GM12865 (cell line): ENCODE data around the gene ZNF695.
"Not testable (repeated sequence)": the region's sequence is repeated elsewhere in the genome, so short reads cannot be mapped to it uniquely, and the experiment has no call there.

ENCODE experiments used
- DNase-seq: peaks from one replicate; pipeline ENCODE4 v3.0.0; 2010; ENCODE audit warnings: low read depth
- H3K4me3 ChIP-seq: 2 replicates; pipeline ENCODE4 v1.5.1; 2011; ENCODE audit warnings: mild to moderate bottlenecking, low read depth, low read length, control low read depth
- CTCF ChIP-seq: IDR thresholded peaks from 2 replicates; pipeline ENCODE4 v1.5.1; 2011; ENCODE audit warnings: low read length, control low read depth, low read depth, inconsistent platforms; ENCODE audit not compliant: insufficient read depth; ENCODE audit errors: missing control alignments

The ZNF695 gene

GRCh38 chr1:247037511-247038320 lies 29.9 kb upstream of the ZNF695 start:
- no peak for TF ChIP-seq CTCF
- H3K4me3 ChIP-seq = no peak overlapping the region
- DNase-seq = no peak

- DNase-seq, H3K4me3 ChIP-seq: not testable (repeated sequence)
These were observed 24.4 kb upstream of the ZNF695 start for GRCh38 chr1:247032306-247032705.

- H3K4me3 ChIP-seq, DNase-seq: not testable (repeated sequence)
These were observed 16.8 kb upstream of the ZNF695 start for GRCh38 chr1:247024658-247025057.

- no peak for TF ChIP-seq CTCF
- no peak overlapping the region for H3K4me3 ChIP-seq
- no peak for DNase-seq
These were observed 5.5 kb upstream of the ZNF695 start for GRCh38 chr1:247013391-247013790.

GRCh38 chr1:247008406-247008799 lies 546 bp upstream of the ZNF695 start:
- no peak for TF ChIP-seq CTCF

GRCh38 chr1:247004081-247004480 lies 3.8 kb downstream of the ZNF695 start:
- H3K4me3 ChIP-seq, DNase-seq: not testable (repeated sequence)

More at GRCh38 chr1:247008406-247008799, 546 bp upstream of the ZNF695 start:
- no peak for DNase-seq
- no peak overlapping the region for H3K4me3 ChIP-seq

- no peak for TF ChIP-seq CTCF
- no peak for DNase-seq
- H3K4me3 ChIP-seq = no peak overlapping the region
These were observed 18.0 kb downstream of the ZNF695 start for GRCh38 chr1:246989901-246990300.

- DNase-seq = no peak
- no peak overlapping the region for H3K4me3 ChIP-seq
- TF ChIP-seq CTCF = no peak
These were observed 19.5 kb downstream of the ZNF695 start for GRCh38 chr1:246988316-246988715.
